Measurements from ENCODE around the gene TMEM258. TPM values are rescaled to one million over a fixed set of nuclear protein-coding genes. Genes with fewer than 3 reads are reported as not detected.

The TMEM258 gene
- total RNA-seq, 4 donors from 2014 or later, result 36.5 to 51.8 (median 47.2) TPM

DNA sequence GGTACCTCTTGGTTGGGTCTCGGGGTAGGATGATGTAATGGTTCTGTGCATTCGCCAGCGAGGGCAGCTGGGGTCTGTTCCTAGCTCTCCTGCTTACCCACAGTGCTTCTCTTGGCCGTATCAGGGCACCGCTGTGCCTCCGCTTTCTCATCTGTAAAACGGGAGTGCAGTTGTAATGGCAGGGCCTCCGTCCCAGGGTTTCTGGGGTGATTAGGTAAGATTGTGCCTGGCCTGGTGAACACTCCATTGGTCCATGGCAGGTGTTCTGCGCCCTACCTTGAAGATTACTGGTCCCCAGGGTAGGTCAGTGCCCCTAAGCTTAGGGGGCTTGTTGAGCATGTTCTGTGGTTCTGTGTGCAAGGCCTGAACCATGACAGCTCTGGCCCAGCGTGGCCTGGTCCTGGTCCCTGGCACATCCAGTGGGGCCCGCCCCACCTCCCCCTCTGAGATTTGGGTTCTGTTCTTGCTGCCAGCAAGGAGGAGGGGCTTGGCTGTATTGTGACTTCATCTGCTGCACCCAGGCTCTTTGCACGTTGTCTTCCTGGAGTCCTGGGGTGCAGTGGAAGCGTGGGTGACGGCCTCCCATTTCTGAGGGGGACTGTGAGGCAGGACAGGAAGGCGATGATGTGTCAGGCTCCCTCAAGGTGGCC, 35.1 kb downstream of the TMEM258 start:
- Histone ChIP-seq H3K4me1 (no peaks in the 10 kb centered on the region), H3K9me3 (no peaks in the 10 kb centered on the region), H3K27me3 (peaks cover 3 to 9% (median 8%) of the 10 kb centered on the region in 3 donors), H3K4me3 (no peak overlapping the region), H3K36me3 (no peaks in the 10 kb centered on the region), H3K27ac (no peak overlapping the region)
- intact Hi-C loops (cut with DNase I; ENCODE audit: low total_unique reads), result no loop called here
- DNase-seq (no peak), ATAC-seq (no peak)
- no peak for TF ChIP-seq CTCF (IDR thresholded peaks at IDR 0.05 in 4 of 5, conservative IDR thresholded peaks at IDR 0.05 in 1 of 5)
- no peak for TF ChIP-seq POLR2A (IDR thresholded peaks at IDR 0.05)
- in situ Hi-C loops (cut with MboI; ENCODE audit: low sequenced_read_pairs in 4 of 4), result no loop called here

- H3K4me1 ChIP-seq, result no peaks in the 10 kb centered on the region
- peaks cover 5 to 15% (median 9%) of the 10 kb centered on the region in 3 donors for H3K27me3 ChIP-seq
- in situ Hi-C loops (cut with MboI; ENCODE audit: low sequenced_read_pairs in 4 of 4), result no loop called here
- DNase-seq (no peak), ATAC-seq (no peak)
- intact Hi-C loops (cut with DNase I; ENCODE audit: low total_unique reads), result no loop called here
- no peak overlapping the region for H3K4me3 ChIP-seq
- no peak overlapping the region for H3K27ac ChIP-seq
- TF ChIP-seq CTCF (IDR thresholded peaks at IDR 0.05 in 4 of 5, conservative IDR thresholded peaks at IDR 0.05 in 1 of 5) (no peak), POLR2A (IDR thresholded peaks at IDR 0.05) (no peak)
- H3K9me3 ChIP-seq, result no peaks in the 10 kb centered on the region
- H3K36me3 ChIP-seq, result no peaks in the 10 kb centered on the region
These were observed 35.8 kb downstream of the TMEM258 start for GRCh38 chr11:61756452-61757212.

- in situ Hi-C loops (cut with MboI; ENCODE audit: low sequenced_read_pairs in 4 of 4) (no loop called here), intact Hi-C loops (cut with DNase I; ENCODE audit: low total_unique reads) (no loop called here)
- Histone ChIP-seq H3K4me3 (no peak overlapping the region), H3K27me3 (peaks cover 5 to 12% (median 9%) of the 10 kb centered on the region in 3 donors), H3K9me3 (no peaks in the 10 kb centered on the region), H3K4me1 (no peaks in the 10 kb centered on the region), H3K36me3 (no peaks in the 10 kb centered on the region), H3K27ac (no peak overlapping the region)
- ATAC-seq (no peak), DNase-seq (no peak)
- TF ChIP-seq CTCF (IDR thresholded peaks at IDR 0.05 in 4 of 5, conservative IDR thresholded peaks at IDR 0.05 in 1 of 5) (no peak), POLR2A (IDR thresholded peaks at IDR 0.05) (no peak)
These were observed 36.3 kb downstream of the TMEM258 start for GRCh38 chr11:61756147-61756451.

- intact Hi-C loops (cut with DNase I; ENCODE audit: low total_unique reads) (no loop called here), in situ Hi-C loops (cut with MboI; ENCODE audit: low sequenced_read_pairs in 4 of 4) (no loop called here)
- Histone ChIP-seq H3K27me3 (peaks cover 5 to 11% (median 9%) of the 10 kb centered on the region in 3 donors), H3K9me3 (no peaks in the 10 kb centered on the region), H3K4me3 (no peak overlapping the region), H3K4me1 (no peaks in the 10 kb centered on the region), H3K36me3 (no peaks in the 10 kb centered on the region), H3K27ac (no peak overlapping the region)
- TF ChIP-seq POLR2A (IDR thresholded peaks at IDR 0.05), result no peak
- no peak for TF ChIP-seq CTCF (IDR thresholded peaks at IDR 0.05 in 4 of 5, conservative IDR thresholded peaks at IDR 0.05 in 1 of 5)
- DNase-seq (no peak), ATAC-seq (no peak)
These were observed 37.6 kb downstream of the TMEM258 start for GRCh38 chr11:61754534-61755482.

All from gastrocnemius medialis (tissue), 4 donors.